NT2/D1 (cell line): ENCODE data around the gene COLEC12.

Experiments used
- SUZ12 ChIP-seq: IDR thresholded peaks from 2 replicates; pipeline ENCODE4 v1.6.1; 2011; ENCODE audit not compliant: insufficient read length, insufficient read depth; ENCODE audit errors: extremely low read depth
- YY1 ChIP-seq: IDR thresholded peaks from 2 replicates; pipeline ENCODE4 v1.6.1; 2011; ENCODE audit not compliant: insufficient read length, insufficient read depth
- ZNF274 ChIP-seq: IDR thresholded peaks from 2 replicates; pipeline ENCODE4 v1.6.1; 2011; ENCODE audit warnings: mild to moderate bottlenecking, low read depth, low read length

DNA sequence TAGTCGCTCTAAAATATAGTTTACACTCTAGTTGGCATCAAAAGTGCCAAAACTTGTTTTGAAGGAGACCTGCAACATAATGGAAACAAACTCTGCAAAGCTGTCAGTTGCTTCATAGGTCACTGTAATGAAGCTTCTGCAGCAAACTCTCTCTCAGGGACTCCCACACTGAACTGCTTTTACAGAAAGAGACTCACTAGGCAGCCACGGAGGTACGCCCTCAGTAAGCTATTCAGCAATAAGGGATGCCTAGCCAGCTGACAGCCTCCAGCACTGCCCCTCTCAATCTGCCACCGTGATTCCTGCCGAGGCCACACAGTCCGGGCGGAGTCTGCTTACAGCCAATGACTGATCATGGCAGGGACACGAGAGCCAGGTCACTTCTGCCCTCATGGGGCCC, 51.1 kb downstream of the COLEC12 start:
- TF ChIP-seq ZNF274 (no peak), YY1 (no peak), SUZ12 (no peak)
